Vagina (tissue), 2 donors: ENCODE measurements around the gene MYL2.

ENCODE experiments used
- POLR2A ChIP-seq, 2 donors: fragments of 450-650 bp; IDR thresholded peaks; one replicate each; pipeline ENCODE4 v1.6.1; 2017; ENCODE audit warnings: antibody characterized with exemption in 2 of 2, mild to moderate bottlenecking in 2 of 2, moderate library complexity in 2 of 2
- POLR2AphosphoS5 ChIP-seq, 2 donors: sonication (generic); formaldehyde crosslinking; IDR thresholded peaks; one replicate each; pipeline ENCODE4 v1.9.0; 2017; ENCODE audit warnings: antibody characterized with exemption in 2 of 2, mild to moderate bottlenecking in 2 of 2, low read depth in 1 of 2; ENCODE audit not compliant: insufficient read depth in 1 of 2
- TF ChIP-seq, protein P1 (sequence below), 3 experiments: fragments of 450-650 bp in 2 of 3; fragments of 200-600 bp in 1 of 3; sonication (generic) in 1 of 3; IDR thresholded peaks; one replicate each; pipeline ENCODE4 v1.5.1; 2017 to 2019; ENCODE audit warnings: antibody characterized with exemption in 3 of 3, mild to moderate bottlenecking in 2 of 3, moderate library complexity in 2 of 3

DNA sequence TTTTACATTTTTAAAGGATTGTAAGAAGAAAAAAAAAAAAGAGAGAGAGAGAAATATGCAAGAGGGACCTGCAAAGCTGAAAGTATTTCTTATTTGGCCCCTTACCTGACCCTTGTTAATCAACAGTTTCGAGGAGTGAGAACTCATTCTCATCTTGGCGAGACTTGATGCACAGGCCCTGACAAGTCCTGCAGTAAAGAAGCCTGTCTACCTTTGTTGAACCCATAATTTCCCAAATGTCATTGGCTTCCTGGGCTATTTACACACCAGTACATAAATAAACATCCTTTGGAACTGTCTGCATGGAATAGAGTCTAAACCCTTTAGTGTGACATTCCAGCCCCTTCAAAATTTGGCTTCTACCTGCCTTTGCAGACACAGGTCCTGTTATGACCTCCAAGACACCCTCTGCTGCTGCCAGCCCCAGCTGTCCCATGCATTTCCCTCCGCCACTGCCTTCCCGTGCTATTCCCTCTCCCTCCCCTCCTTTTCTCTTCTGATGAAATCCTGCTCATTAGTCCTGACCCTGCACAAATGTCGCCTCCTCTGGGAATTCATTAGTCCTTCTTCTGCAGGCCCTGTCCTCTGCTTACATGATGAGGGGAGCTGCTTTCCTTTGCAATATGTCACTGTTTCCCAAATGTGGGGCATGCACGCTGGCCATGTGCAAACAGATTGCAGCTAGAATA lies 35.1 kb downstream of the MYL2 start:
- TF ChIP-seq, protein P1, sequence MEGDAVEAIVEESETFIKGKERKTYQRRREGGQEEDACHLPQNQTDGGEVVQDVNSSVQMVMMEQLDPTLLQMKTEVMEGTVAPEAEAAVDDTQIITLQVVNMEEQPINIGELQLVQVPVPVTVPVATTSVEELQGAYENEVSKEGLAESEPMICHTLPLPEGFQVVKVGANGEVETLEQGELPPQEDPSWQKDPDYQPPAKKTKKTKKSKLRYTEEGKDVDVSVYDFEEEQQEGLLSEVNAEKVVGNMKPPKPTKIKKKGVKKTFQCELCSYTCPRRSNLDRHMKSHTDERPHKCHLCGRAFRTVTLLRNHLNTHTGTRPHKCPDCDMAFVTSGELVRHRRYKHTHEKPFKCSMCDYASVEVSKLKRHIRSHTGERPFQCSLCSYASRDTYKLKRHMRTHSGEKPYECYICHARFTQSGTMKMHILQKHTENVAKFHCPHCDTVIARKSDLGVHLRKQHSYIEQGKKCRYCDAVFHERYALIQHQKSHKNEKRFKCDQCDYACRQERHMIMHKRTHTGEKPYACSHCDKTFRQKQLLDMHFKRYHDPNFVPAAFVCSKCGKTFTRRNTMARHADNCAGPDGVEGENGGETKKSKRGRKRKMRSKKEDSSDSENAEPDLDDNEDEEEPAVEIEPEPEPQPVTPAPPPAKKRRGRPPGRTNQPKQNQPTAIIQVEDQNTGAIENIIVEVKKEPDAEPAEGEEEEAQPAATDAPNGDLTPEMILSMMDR (IDR thresholded peaks at IDR 0.05), result no peak
- TF ChIP-seq POLR2A (IDR thresholded peaks at IDR 0.05), result no peak
- no peak for TF ChIP-seq POLR2AphosphoS5 (IDR thresholded peaks at IDR 0.05; ENCODE audit: insufficient read depth in 1 of 2, low read depth in 1 of 2)
